SU-DHL-6 (cell line): ENCODE data around the gene PTTG1IP2.

Experiments
- EZH2phosphoT487 ChIP-seq: fragments of 200-600 bp; sonication (generic), shearing (Covaris generic); conservative IDR thresholded peaks from 2 replicates; pipeline ENCODE4 v1.6.1; 2018; ENCODE audit warnings: mild to moderate bottlenecking, antibody characterized with exemption, low read length, moderate library complexity, mixed read lengths
- TF ChIP-seq, protein P1 (sequence below): fragments of 200-600 bp; sonication (generic); IDR thresholded peaks from one replicate; pipeline ENCODE4 v1.5.1; 2017; ENCODE audit warnings: antibody characterized with exemption, mild to moderate bottlenecking, low read length, moderate library complexity; ENCODE audit not compliant: insufficient read depth, poor library complexity, severe bottlenecking

DNA sequence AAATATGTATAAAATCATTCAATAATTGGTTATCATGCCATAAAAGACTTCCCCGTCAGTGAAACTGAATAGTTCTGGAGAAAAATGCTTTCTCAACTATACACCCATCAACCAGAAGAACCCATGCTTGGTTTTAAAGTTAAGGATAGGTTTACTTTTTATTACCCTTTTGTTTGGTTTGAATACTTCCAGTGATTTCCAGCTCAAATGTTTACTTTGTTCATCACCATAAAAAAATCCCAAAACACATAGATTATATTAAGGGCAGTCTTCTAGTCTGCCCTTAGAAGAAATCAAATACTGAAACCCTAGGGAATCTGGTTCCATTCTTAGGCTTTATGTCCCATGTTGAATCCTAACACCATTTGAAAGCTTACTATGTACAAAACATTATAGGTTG lies 49.2 kb downstream of the PTTG1IP2 start:
- no peak for TF ChIP-seq EZH2phosphoT487
- TF ChIP-seq, protein P1, sequence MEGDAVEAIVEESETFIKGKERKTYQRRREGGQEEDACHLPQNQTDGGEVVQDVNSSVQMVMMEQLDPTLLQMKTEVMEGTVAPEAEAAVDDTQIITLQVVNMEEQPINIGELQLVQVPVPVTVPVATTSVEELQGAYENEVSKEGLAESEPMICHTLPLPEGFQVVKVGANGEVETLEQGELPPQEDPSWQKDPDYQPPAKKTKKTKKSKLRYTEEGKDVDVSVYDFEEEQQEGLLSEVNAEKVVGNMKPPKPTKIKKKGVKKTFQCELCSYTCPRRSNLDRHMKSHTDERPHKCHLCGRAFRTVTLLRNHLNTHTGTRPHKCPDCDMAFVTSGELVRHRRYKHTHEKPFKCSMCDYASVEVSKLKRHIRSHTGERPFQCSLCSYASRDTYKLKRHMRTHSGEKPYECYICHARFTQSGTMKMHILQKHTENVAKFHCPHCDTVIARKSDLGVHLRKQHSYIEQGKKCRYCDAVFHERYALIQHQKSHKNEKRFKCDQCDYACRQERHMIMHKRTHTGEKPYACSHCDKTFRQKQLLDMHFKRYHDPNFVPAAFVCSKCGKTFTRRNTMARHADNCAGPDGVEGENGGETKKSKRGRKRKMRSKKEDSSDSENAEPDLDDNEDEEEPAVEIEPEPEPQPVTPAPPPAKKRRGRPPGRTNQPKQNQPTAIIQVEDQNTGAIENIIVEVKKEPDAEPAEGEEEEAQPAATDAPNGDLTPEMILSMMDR, result no peak
